GM12878 (cell line): ENCODE data around the gene HMCN2. TPM values are rescaled to one million over a fixed set of nuclear protein-coding genes. Genes with fewer than 3 reads are reported as not detected.

ENCODE experiments used
- ATAC-seq: fragments of 200-7000 bp; cut with Tn5 transposase; 3 replicates; pipeline ENCODE4 v1.9.1; 2020; ENCODE audit warnings: mild to moderate bottlenecking, moderate library complexity
- BruUV-seq: library from RNA; stranded (reverse); fragments of 400-500 nt; replicated peaks from 2 replicates; lab custom pipeline; 2021; lab: Mats Ljungman, UMichigan
- CTCF ChIA-PET: fragments of 300-600 bp; sonication (Branson Sonifier 250); formaldehyde crosslinking; extraction: SDS; loops from one replicate; lab custom pipeline; 2021; ENCODE audit warnings: inconsistent platforms; lab: Yijun Ruan, JAX
- POLR2A ChIA-PET: fragments of 350-600 bp; formaldehyde crosslinking; extraction: SDS; loops from one replicate; lab custom pipeline; 2021; ENCODE audit warnings: inconsistent platforms; lab: Charles Lee
- RAD21 ChIA-PET: fragments of 300-600 bp; sonication (Branson Sonifier 250); formaldehyde crosslinking; loops from one replicate; lab custom pipeline; 2023; ENCODE audit warnings: antibody characterized with exemption; ENCODE audit not compliant: unreplicated experiment; lab: Charles Lee
- SMC1A ChIA-PET: fragments of 300-600 bp; sonication (Branson Sonifier 250); formaldehyde crosslinking; loops from one replicate; lab custom pipeline; 2023; ENCODE audit not compliant: unreplicated experiment, uncharacterized antibody; lab: Charles Lee
- DNase-seq: peaks from one replicate; pipeline ENCODE4 v3.0.0-alpha.2; 2011; ENCODE audit warnings: low read depth, low spot score
- FAIRE-seq: peaks from 3 replicates; lab custom pipeline; 2011; peaks lifted over from hg19 to GRCh38; lab: Jason Lieb, UNC
- H2AFZ ChIP-seq: 2 replicates; pipeline ENCODE4 v1.6.0; 2011; ENCODE audit warnings: low read depth, low read length, control low read depth; ENCODE audit not compliant: control insufficient read depth
- H3K27ac ChIP-seq: 2 replicates; pipeline ENCODE4 v1.5.1; 2011; ENCODE audit warnings: control low read depth; ENCODE audit not compliant: control insufficient read depth, insufficient read depth
- H3K27me3 ChIP-seq, 2 experiments: replicated peaks in 1 of 2; 2 replicates each; pipeline versions ENCODE4 v1.6.0 to v1.6.1; 2011; ENCODE audit warnings: low read length in 1 of 2; ENCODE audit not compliant: control insufficient read depth in 2 of 2, insufficient read depth in 2 of 2
- H3K36me3 ChIP-seq, 2 experiments: 2 replicates each; pipeline ENCODE4 v1.5.1; 2011; ENCODE audit warnings: low read length in 1 of 2; ENCODE audit not compliant: control insufficient read depth in 2 of 2, insufficient read depth in 2 of 2
- H3K4me1 ChIP-seq: 2 replicates; pipeline ENCODE4 v1.6.1; 2011; ENCODE audit warnings: mild to moderate bottlenecking, low read length, moderate library complexity, mixed read lengths; ENCODE audit not compliant: control insufficient read depth, insufficient read depth
- H3K4me2 ChIP-seq: 2 replicates; pipeline ENCODE4 v1.6.0; 2011; ENCODE audit warnings: control low read depth; ENCODE audit not compliant: control insufficient read depth, insufficient read depth
- H3K4me3 ChIP-seq: fragments of 200-600 bp; sonication (generic); 2 replicates; pipeline ENCODE4 v1.5.1; 2016
- H3K79me2 ChIP-seq: 2 replicates; pipeline ENCODE4 v1.6.0; 2011; ENCODE audit warnings: low read length; ENCODE audit not compliant: control insufficient read depth, insufficient read depth
- H3K9ac ChIP-seq: 2 replicates; pipeline ENCODE4 v1.8.0; 2011; ENCODE audit warnings: low read length, control low read depth, mixed read lengths; ENCODE audit not compliant: control insufficient read depth, insufficient read depth
- H3K9me3 ChIP-seq: replicated peaks from 3 replicates; pipeline ENCODE4 v1.5.1; 2011; ENCODE audit warnings: mild to moderate bottlenecking, low read length; ENCODE audit not compliant: control insufficient read depth, insufficient read depth
- H4K20me1 ChIP-seq: 2 replicates; pipeline ENCODE4 v1.6.0; 2011; ENCODE audit not compliant: control insufficient read depth, insufficient read depth
- BCLAF1 ChIP-seq: fragments of 450-650 bp; IDR thresholded peaks from 2 replicates; pipeline ENCODE4 v1.6.1; 2017; ENCODE audit warnings: antibody characterized with exemption, mild to moderate bottlenecking, moderate library complexity
- MXI1 ChIP-seq: fragments of 150-350 bp; IDR thresholded peaks from 2 replicates; pipeline ENCODE4 v1.6.1; 2011; ENCODE audit warnings: low read depth, mild to moderate bottlenecking, inconsistent platforms, low read length, improper control_type of control experiment
- NFYA ChIP-seq: IDR thresholded peaks from 2 replicates; pipeline ENCODE4 v1.6.1; 2011; ENCODE audit warnings: low read depth, mild to moderate bottlenecking, low read length, improper control_type of control experiment, borderline replicate concordance
- PAX8 ChIP-seq: fragments of 450-650 bp; IDR thresholded peaks from 2 replicates; pipeline ENCODE4 v1.6.1; 2017; ENCODE audit warnings: mild to moderate bottlenecking, moderate library complexity
- RBBP5 ChIP-seq: fragments of 200-600 bp; sonication (generic); conservative IDR thresholded peaks from 2 replicates; pipeline ENCODE4 v1.6.1; 2016
- RELA ChIP-seq: fragments of 450-650 bp; IDR thresholded peaks from 2 replicates; pipeline ENCODE4 v1.8.0; 2014; ENCODE audit warnings: borderline replicate concordance; ENCODE audit not compliant: partially characterized antibody
- TCF12 ChIP-seq: IDR thresholded peaks from 2 replicates; pipeline ENCODE4 v1.6.1; 2011; ENCODE audit warnings: low read depth, mild to moderate bottlenecking, low read length
- ZBTB40 ChIP-seq: fragments of 450-650 bp; IDR thresholded peaks from 2 replicates; pipeline ENCODE4 v1.6.1; 2016; ENCODE audit warnings: mild to moderate bottlenecking, moderate library complexity, borderline replicate concordance
- ZNF24 ChIP-seq: fragments of 450-650 bp; IDR thresholded peaks from 2 replicates; pipeline ENCODE4 v1.6.1; 2017; ENCODE audit warnings: antibody characterized with exemption, mild to moderate bottlenecking
- WGBS: methylation state at CpG from one replicate; pipeline ENCODE4 v1.1.6; 2016; ENCODE audit warnings: low lambda C conversion rate; ENCODE audit not compliant: insufficient replicate concordance, insufficient coverage; ENCODE audit errors: missing lambda C conversion rate; 5-methylcytosine and 5-hydroxymethylcytosine counted together
- in situ Hi-C: fragments of 300-500 bp; cut with MboI; formaldehyde crosslinking; loops from 9 replicates; pipeline ENCODE4 v1.14.3; 2018; ENCODE audit warnings: mixed read lengths
- intact Hi-C: fragments of 100-400 bp; cut with micrococcal nuclease; formaldehyde crosslinking; loops from one replicate; pipeline ENCODE4 v1.14.2; 2022; ENCODE audit not compliant: unreplicated experiment
- polyA plus RNA-seq, 11 experiments: library from polyadenylated mRNA; depleted of rRNA in 4 of 11; unstranded in 6 of 11; stranded (reverse) in 5 of 11; fragments of >200 nt; fragmentation: Nextera tagmentation in 4 of 11; fragmentation: Illumina TruSeq in 1 of 11; extraction: Ambion mirVana in 4 of 11; extraction: Trizol in 1 of 11; gene quantifications; 1 replicate in 1 of 11; 2 replicates in 10 of 11; pipeline versions ENCODE4 v1.2.1 to v1.2.3, GENCODE V29; 2011 to 2016; ENCODE audit warnings: inconsistent platforms in 2 of 11, missing spikeins in 2 of 11, low read depth in 1 of 11
- total RNA-seq, 4 experiments: library from RNA; depleted of rRNA in 3 of 4; stranded (reverse); fragments of >200 nt in 3 of 4; fragmentation: Illumina TruSeq in 1 of 4; extraction: Trizol in 1 of 4; gene quantifications; 2 replicates each; pipeline versions ENCODE4 v1.2.1 to v1.2.3, GENCODE V29; 2013 to 2021

HMCN2 gene
- total and polyA plus RNA-seq, 10 of the 15 experiments (the other 5 are each of a cell fraction or from before 2014, with no cell fraction given) = 0.04 TPM; not detected in 9

- TF ChIP-seq RBBP5 (no peak), MXI1 (no peak), BCLAF1 (no peak), NFYA (no peak), RELA (no peak), TCF12 (no peak), ZBTB40 (no peak), PAX8 (no peak), ZNF24 (no peak)
- ChIA-PET SMC1A (interaction anchor here (0.7 to 2.0 kb wide), 2 partner anchors 222 to 586 kb away, joined by 3 to 12 read pairs; no protein-coding TSS in a partner anchor), CTCF (interaction anchor here (0.6 to 9.4 kb wide), 7 partner anchors 42 to 750 kb away, joined by 3 to 111 read pairs (median 3); no protein-coding TSS in a partner anchor), RAD21 (interaction anchor here (0.9 to 1.4 kb wide), 2 partner anchors 222 to 241 kb away, joined by 4 to 6 read pairs; no protein-coding TSS in a partner anchor), POLR2A (interaction anchor here (1.2 kb wide), 1 partner anchor 222 kb away, joined by 3 read pairs; no protein-coding TSS in a partner anchor)
- ATAC-seq = no peak
- Histone ChIP-seq H3K4me2 (no peak overlapping the region), H3K9me3 (no peaks in the 10 kb centered on the region), H4K20me1 (no peaks in the 10 kb centered on the region), H3K27me3 (peaks cover 0 to 2% of the 10 kb centered on the region in 2 experiments; a peak in 1 of 4 replicates), H3K9ac (no peak overlapping the region), H3K79me2 (no peaks in the 10 kb centered on the region), H3K4me1 (no peaks in the 10 kb centered on the region), H3K4me3 (no peak overlapping the region), H3K36me3 (no peaks in the 10 kb centered on the region), H3K27ac (no peak overlapping the region), H2AFZ (no peak overlapping the region)
- intact Hi-C loops (no loop called here), in situ Hi-C loops (loop anchor here (10.0 kb wide), 2 partner anchors 225 to 405 kb away; no protein-coding TSS in a partner anchor)
- DNase-seq = no peak
- BruUV-seq = no TSS peak
- FAIRE-seq = no peak
- 41% methylated on average over 11 of the region's 11 CpGs for WGBS
These were observed 194.5 kb downstream of the HMCN2 start for GRCh38 chr9:130459941-130460669.
